H1 (cell line): ENCODE data around the gene RNF20. TPM values are rescaled to one million over a fixed set of nuclear protein-coding genes. Genes with fewer than 3 reads are reported as not detected.

Source experiments
- SIRT6 ChIP-seq: IDR thresholded peaks from one replicate; pipeline ENCODE4 v1.7.1; 2012; ENCODE audit warnings: low read length, inconsistent platforms
- polyA plus RNA-seq, 7 experiments: library from polyadenylated mRNA; depleted of rRNA in 3 of 7; stranded (reverse) in 5 of 7; unstranded in 2 of 7; fragments of >200 nt in 5 of 7; fragments of 200-250 nt in 2 of 7; gene quantifications; 1 replicate in 5 of 7; 2 replicates in 1 of 7; 4 replicates in 1 of 7; pipeline versions ENCODE4 v1.2.1 to v1.2.3, GENCODE V29; 2011 to 2013; ENCODE audit warnings: missing spikeins in 2 of 7, mixed read lengths in 2 of 7
- total RNA-seq: library from RNA; stranded (reverse); fragmentation: NEBNext Ultra II Directional; extraction: Animal tissue kit (Norgen Biotek cat#: 25700); gene quantifications from 2 replicates; pipeline ENCODE4 v1.2.1, GENCODE V29; 2021

The RNF20 gene
- total and polyA plus RNA-seq, 2 of the 8 experiments (the other 6 are each of a cell fraction or from before 2014, with no cell fraction given): 9.4 to 65.2 TPM

DNA sequence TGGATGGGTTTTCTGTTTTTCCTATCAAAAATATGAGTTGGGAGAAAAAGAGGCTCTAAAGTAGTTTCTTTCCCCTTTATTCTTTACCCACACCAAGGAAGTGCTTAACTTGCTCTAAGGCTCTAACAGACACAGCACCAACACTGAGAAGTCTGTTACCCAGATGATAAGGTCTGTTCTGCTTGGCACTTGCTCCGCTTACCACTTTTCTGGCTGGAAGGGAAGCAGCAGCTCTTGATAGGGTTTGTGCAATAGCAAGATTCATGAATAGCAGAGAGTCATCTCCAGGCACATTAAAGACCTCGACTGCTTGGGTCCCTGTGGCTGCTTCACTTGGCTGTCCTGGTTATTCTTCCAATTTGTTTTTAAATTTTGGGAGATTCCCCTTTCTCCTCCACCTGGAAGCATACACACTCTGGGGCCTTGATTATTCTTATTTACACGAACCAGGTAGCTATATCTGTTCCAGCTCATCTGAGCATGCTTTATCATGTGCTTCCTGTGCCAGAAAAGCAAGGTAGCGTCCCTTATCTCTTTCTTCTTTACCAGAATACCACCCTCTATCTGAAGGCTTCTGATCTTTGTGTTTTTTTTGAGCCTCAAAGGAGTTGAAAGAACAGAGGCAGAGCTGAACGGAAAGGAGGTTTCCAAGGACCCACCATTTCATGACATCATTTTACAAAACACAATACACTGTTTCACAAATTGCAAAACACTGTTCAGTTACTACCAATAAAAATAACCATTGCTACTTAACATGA is 36.3 kb downstream of the RNF20 start (continued):
- no peak for TF ChIP-seq SIRT6
